Measurements from ENCODE around the gene BCHE.

GRCh38 chr3:165859061-165859460, 21.8 kb upstream of the BCHE start:
- TF ChIP-seq CTCF (IDR thresholded peaks at IDR 0.05; ENCODE audit: insufficient read depth, low read length, poor library complexity, severe bottlenecking) (no peak), EZH2phosphoT487 (conservative IDR thresholded peaks at IDR 0.05; ENCODE audit: low read length) (no peak)

Measured in SU-DHL-6 (cell line).